ENCODE data around the gene B4GALT6. TPM values are rescaled to one million over a fixed set of nuclear protein-coding genes. Genes with fewer than 3 reads are reported as not detected.

The B4GALT6 gene
- total and polyA plus RNA-seq, 2 of the 4 experiments (the other 2 are of a cell fraction): 1.1 to 3.9 TPM

GRCh38 chr18:31694297-31694696, 9.9 kb upstream of the B4GALT6 start:
- no TSS peak for BruUV-seq (replicated peaks)
- Histone ChIP-seq H3K18ac (ENCODE audit: low read depth, low read length) (no peak overlapping the region), H4K8ac (ENCODE audit: low read depth in 2 of 2, low read length in 2 of 2) (no peak overlapping the region), H2AFZ (replicated peaks; ENCODE audit: low read length, poor library complexity) (no peak overlapping the region), H2BK5ac (ENCODE audit: low read depth, low read length, poor library complexity, severe bottlenecking) (no peak overlapping the region), H3K9me3 (ENCODE audit: control insufficient read depth, insufficient read depth, low read length) (no peaks in the 10 kb centered on the region), H4K5ac (ENCODE audit: low read depth, low read length) (no peak overlapping the region), H2BK120ac (ENCODE audit: low read depth, low read length) (no peak overlapping the region), H3K4ac (ENCODE audit: low read depth, low read length) (no peak overlapping the region), H4K91ac (ENCODE audit: insufficient read depth, low read depth, low read length) (no peak overlapping the region), H3K9ac (ENCODE audit: low read depth, low read length) (no peak overlapping the region), H2AK5ac (ENCODE audit: low read depth, low read length) (no peak overlapping the region), H3K56ac (ENCODE audit: extremely low read depth, insufficient read depth, low read length) (no peak overlapping the region), H3K79me1 (ENCODE audit: low read depth in 1 of 2, low read length in 2 of 2) (no peaks in the 10 kb centered on the region), H3K23ac (ENCODE audit: low read depth, low read length) (no peak overlapping the region), H3K14ac (replicated peaks; ENCODE audit: low read depth, low read length) (no peak overlapping the region), H3K9me1 (ENCODE audit: insufficient read depth, low read length) (no peaks in the 10 kb centered on the region), H3K27ac (ENCODE audit: insufficient read depth, low read length) (no peak overlapping the region), H3K36me3 (ENCODE audit: control insufficient read depth, insufficient read depth, low read length) (no peaks in the 10 kb centered on the region), H3K4me1 (ENCODE audit: control insufficient read depth, insufficient read depth, low read length) (no peaks in the 10 kb centered on the region), H2AK9ac (replicated peaks; ENCODE audit: low read depth, low read length, poor library complexity) (no peak overlapping the region), H4K20me1 (ENCODE audit: insufficient read depth, low read length) (no peaks in the 10 kb centered on the region), H2BK20ac (ENCODE audit: low read depth, low read length) (no peak overlapping the region), H2BK15ac (ENCODE audit: low read depth, low read length) (no peak overlapping the region), H3K4me2 (ENCODE audit: low read depth, low read length) (no peak overlapping the region), H3K4me3 (ENCODE audit: insufficient read depth, low read depth, low read length) (no peak overlapping the region), H3K27me3 (ENCODE audit: control insufficient read depth, insufficient read depth, low read length) (no peaks in the 10 kb centered on the region)
- no CpG with 5 or more reads among the region's 2 CpGs for WGBS, 2 experiments (ENCODE audit: extremely low coverage in 2 of 2, insufficient read length in 1 of 2)
- ATAC-seq (ENCODE audit: low read depth): no peak
- DNase-seq: no peak
- CTCF ChIA-PET: no interaction called here
- POLR2A ChIA-PET (ENCODE audit: unreplicated experiment): no interaction called here
- in situ Hi-C loops (cut with MboI; ENCODE audit: low sequenced_read_pairs): no loop called here
- no peak for TF ChIP-seq RAD21 (IDR thresholded peaks at IDR 0.05; ENCODE audit: low read length)
- no peak for TF ChIP-seq MAFK (IDR thresholded peaks at IDR 0.05; ENCODE audit: low read depth, low read length)
- TF ChIP-seq ELK1 (IDR thresholded peaks at IDR 0.05; ENCODE audit: borderline replicate concordance, low read depth, low read length): no peak
- no peak for TF ChIP-seq NFE2L2 (IDR thresholded peaks at IDR 0.05; ENCODE audit: low read depth, low read length)
- TF ChIP-seq MAZ (IDR thresholded peaks at IDR 0.05; ENCODE audit: borderline replicate concordance, low read depth, low read length): no peak
- intact Hi-C loops (cut with micrococcal nuclease): no loop called here
- dilution Hi-C loops (cut with HindIII; ENCODE audit: low sequenced_read_pairs, unreplicated experiment): no loop called here
